GM13976 (cell line): Measurements from ENCODE around the gene ZNF791.

Source experiments
- DNase-seq: peaks from one replicate; pipeline ENCODE4 v3.0.0; 2012; ENCODE audit warnings: low spot score
- CTCF ChIP-seq: IDR thresholded peaks from 2 replicates; pipeline ENCODE4 v1.5.1; 2012; ENCODE audit warnings: borderline replicate concordance, mild to moderate bottlenecking; ENCODE audit not compliant: insufficient read depth; ENCODE audit errors: extremely low read depth, missing control alignments, control extremely low read depth
- in situ Hi-C: fragments of 300-500 bp; cut with MboI; formaldehyde crosslinking; loops from one replicate; pipeline ENCODE4 v1.12.0; 2022; ENCODE audit warnings: low sequenced_read_pairs, mixed read lengths, inconsistent platforms; ENCODE audit not compliant: unreplicated experiment

The ZNF791 gene

GRCh38 chr19:12665281-12665573, 54.5 kb downstream of the ZNF791 start:
- in situ Hi-C loops = no loop called here
- DNase-seq = peak; percentile 82

GRCh38 chr19:12665671-12666264, 55.0 kb downstream of the ZNF791 start:
- in situ Hi-C loops = no loop called here
- DNase-seq = no peak
- TF ChIP-seq CTCF = no peak

More at GRCh38 chr19:12665281-12665573, 54.5 kb downstream of the ZNF791 start:
- no peak for TF ChIP-seq CTCF

GRCh38 chr19:12666265-12667048, 55.7 kb downstream of the ZNF791 start, which contains the start of the genes MAN2B1 and WDR83:
TSS of gene MAN2B1 (minus strand) at chr19:12666742. CDS start at chr19:12666701, 41 bp downstream.
TSS of gene WDR83 (plus strand) at chr19:12666807. CDS start at chr19:12669791, 2,984 bp downstream.
- DNase-seq = peak; percentile 95
- no peak for TF ChIP-seq CTCF
- in situ Hi-C loops = no loop called here

- no peak for DNase-seq
- in situ Hi-C loops = no loop called here
- no peak for TF ChIP-seq CTCF
These were observed 57.1 kb downstream of the ZNF791 start for GRCh38 chr19:12667731-12668302.

GRCh38 chr19:12668346-12668745, 57.6 kb downstream of the ZNF791 start:
- in situ Hi-C loops = no loop called here
- DNase-seq = no peak
- no peak for TF ChIP-seq CTCF

- in situ Hi-C loops = no loop called here
- no peak for TF ChIP-seq CTCF
- DNase-seq = peak; percentile 67
These were observed 58.2 kb downstream of the ZNF791 start for GRCh38 chr19:12668932-12669269.
